Measurements from ENCODE around the gene NDP.

Gene NDP

DNA sequence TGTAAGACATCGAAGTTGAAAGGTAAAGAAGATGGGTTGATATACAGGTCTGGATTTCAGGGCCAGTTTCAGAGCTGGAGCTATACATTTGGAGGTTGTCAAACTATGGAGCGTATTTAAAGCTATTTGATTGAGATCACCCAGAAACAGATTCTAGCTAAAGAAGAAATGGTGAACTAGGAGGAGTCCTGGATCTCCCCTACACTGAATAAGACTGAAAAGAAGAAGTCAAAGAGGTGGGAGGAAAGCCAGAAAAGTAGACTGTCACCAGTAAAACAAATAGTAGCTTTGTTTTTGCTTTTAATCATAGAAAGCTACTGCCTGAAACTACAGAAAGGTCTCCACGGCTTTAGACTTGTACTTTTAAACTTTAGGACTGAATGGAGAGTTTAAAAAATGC, 5.0 kb upstream of the NDP start:
- Histone ChIP-seq H3K36me3 (ENCODE audit: control insufficient read depth in 2 of 2, insufficient read depth in 1 of 2, low read length in 2 of 2) (no peaks in the 10 kb centered on the region), H3K9me3 (ENCODE audit: control insufficient read depth, insufficient read depth, low read depth, low read length) (no peaks in the 10 kb centered on the region), H3K4me1 (ENCODE audit: control insufficient read depth, insufficient read depth, low read length) (no peaks in the 10 kb centered on the region), H3K4me3 (ENCODE audit: low read depth, low read length) (no peak overlapping the region), H3K27ac (ENCODE audit: extremely low read depth, low read depth, low read length) (no peak overlapping the region)
- TF ChIP-seq ZNF223 (tag by site-specific recombination; IDR thresholded peaks at IDR 0.05) (no peak), ZNF776 (tag by site-specific recombination; IDR thresholded peaks at IDR 0.05; ENCODE audit: borderline replicate concordance) (no peak)
- TF ChIP-seq, protein P1, sequence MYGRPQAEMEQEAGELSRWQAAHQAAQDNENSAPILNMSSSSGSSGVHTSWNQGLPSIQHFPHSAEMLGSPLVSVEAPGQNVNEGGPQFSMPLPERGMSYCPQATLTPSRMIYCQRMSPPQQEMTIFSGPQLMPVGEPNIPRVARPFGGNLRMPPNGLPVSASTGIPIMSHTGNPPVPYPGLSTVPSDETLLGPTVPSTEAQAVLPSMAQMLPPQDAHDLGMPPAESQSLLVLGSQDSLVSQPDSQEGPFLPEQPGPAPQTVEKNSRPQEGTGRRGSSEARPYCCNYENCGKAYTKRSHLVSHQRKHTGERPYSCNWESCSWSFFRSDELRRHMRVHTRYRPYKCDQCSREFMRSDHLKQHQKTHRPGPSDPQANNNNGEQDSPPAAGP (tag by site-specific recombination; IDR thresholded peaks at IDR 0.05), result no peak
- ChIA-PET CTCF (interaction anchor here (1.3 to 1.6 kb wide), 2 partner anchors 19 to 266 kb away, joined by 5 to 6 read pairs; no protein-coding TSS in a partner anchor), POLR2A (no interaction called here)

DNA sequence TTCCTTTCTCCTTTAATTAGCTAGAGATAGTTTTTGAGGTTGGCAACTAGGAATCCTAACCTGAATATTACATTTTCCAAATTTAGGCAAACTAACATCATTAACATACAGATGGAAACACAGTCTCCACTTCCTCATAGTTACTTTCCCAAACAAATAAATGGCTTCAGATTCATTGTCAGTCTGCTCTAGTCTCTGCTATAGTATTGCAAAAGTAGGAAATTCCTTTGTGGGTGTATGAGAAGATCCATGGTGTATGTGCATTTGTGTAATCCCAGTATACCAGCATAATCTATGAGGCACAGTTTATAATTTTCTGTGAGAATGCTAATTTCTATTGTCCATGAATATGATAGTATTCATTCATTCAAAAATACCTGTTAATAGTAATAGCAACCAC, 3.0 kb upstream of the NDP start:
- H3K4me1 ChIP-seq (ENCODE audit: control insufficient read depth, insufficient read depth, low read length), result no peaks in the 10 kb centered on the region
- TF ChIP-seq ZNF202 (tag by site-specific recombination; IDR thresholded peaks at IDR 0.05; ENCODE audit: borderline replicate concordance) (no peak), ZNF292 (tag by site-specific recombination; IDR thresholded peaks at IDR 0.05; ENCODE audit: borderline replicate concordance, low read depth) (no peak), ZBTB48 (tag by site-specific recombination; IDR thresholded peaks at IDR 0.05) (no peak), ZNF670 (tag by site-specific recombination; IDR thresholded peaks at IDR 0.05; ENCODE audit: low read depth) (no peak), KLF10 (tag by site-specific recombination; IDR thresholded peaks at IDR 0.05) (no peak), ZNF529 (tag by site-specific recombination; IDR thresholded peaks at IDR 0.05; ENCODE audit: insufficient replicate concordance) (no peak)
- TF ChIP-seq, protein P2, sequence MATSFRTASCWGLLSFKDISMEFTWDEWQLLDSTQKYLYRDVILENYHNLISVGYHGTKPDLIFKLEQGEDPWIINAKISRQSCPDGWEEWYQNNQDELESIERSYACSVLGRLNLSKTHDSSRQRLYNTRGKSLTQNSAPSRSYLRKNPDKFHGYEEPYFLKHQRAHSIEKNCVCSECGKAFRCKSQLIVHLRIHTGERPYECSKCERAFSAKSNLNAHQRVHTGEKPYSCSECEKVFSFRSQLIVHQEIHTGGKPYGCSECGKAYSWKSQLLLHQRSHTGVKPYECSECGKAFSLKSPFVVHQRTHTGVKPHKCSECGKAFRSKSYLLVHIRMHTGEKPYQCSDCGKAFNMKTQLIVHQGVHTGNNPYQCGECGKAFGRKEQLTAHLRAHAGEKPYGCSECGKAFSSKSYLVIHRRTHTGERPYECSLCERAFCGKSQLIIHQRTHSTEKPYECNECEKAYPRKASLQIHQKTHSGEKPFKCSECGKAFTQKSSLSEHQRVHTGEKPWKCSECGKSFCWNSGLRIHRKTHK (tag by site-specific recombination; IDR thresholded peaks at IDR 0.05), result no peak
- TF ChIP-seq, protein P3, sequence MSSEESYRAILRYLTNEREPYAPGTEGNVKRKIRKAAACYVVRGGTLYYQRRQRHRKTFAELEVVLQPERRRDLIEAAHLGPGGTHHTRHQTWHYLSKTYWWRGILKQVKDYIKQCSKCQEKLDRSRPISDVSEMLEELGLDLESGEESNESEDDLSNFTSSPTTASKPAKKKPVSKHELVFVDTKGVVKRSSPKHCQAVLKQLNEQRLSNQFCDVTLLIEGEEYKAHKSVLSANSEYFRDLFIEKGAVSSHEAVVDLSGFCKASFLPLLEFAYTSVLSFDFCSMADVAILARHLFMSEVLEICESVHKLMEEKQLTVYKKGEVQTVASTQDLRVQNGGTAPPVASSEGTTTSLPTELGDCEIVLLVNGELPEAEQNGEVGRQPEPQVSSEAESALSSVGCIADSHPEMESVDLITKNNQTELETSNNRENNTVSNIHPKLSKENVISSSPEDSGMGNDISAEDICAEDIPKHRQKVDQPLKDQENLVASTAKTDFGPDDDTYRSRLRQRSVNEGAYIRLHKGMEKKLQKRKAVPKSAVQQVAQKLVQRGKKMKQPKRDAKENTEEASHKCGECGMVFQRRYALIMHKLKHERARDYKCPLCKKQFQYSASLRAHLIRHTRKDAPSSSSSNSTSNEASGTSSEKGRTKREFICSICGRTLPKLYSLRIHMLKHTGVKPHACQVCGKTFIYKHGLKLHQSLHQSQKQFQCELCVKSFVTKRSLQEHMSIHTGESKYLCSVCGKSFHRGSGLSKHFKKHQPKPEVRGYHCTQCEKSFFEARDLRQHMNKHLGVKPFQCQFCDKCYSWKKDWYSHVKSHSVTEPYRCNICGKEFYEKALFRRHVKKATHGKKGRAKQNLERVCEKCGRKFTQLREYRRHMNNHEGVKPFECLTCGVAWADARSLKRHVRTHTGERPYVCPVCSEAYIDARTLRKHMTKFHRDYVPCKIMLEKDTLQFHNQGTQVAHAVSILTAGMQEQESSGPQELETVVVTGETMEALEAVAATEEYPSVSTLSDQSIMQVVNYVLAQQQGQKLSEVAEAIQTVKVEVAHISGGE (tag by site-specific recombination; conservative IDR thresholded peaks at IDR 0.05; ENCODE audit: low read depth), result no peak
- ChIA-PET CTCF (no interaction called here), POLR2A (no interaction called here)
- H3K36me3 ChIP-seq (ENCODE audit: control insufficient read depth in 2 of 2, insufficient read depth in 1 of 2, low read length in 2 of 2), result no peaks in the 10 kb centered on the region
- no peak overlapping the region for H3K4me3 ChIP-seq (ENCODE audit: low read depth, low read length)
- no peak overlapping the region for H3K27ac ChIP-seq (ENCODE audit: extremely low read depth, low read depth, low read length)
- H3K9me3 ChIP-seq (ENCODE audit: control insufficient read depth, insufficient read depth, low read depth, low read length), result no peaks in the 10 kb centered on the region

DNA sequence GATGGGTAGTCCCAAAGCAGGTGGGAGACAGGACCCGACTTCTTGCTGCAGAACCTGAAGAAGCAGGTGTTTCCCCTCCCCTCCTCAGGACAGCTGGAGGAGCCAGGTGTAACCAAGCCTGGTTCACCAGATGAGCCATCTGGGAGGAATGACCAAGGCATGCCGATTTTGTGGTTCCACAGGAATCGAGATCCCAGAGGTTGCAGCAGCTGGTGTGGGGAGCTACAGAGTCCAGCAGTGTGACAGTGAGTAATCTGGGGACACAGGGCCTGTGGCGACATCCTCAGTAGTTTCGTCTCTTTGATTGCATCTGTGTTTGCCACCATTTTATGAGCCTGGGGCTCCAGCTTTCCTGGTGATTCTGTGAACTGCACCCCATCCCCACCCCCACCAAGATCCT, 2.6 kb upstream of the NDP start:
- Histone ChIP-seq H3K27ac (ENCODE audit: extremely low read depth, low read depth, low read length) (no peak overlapping the region), H3K36me3 (ENCODE audit: control insufficient read depth in 2 of 2, insufficient read depth in 1 of 2, low read length in 2 of 2) (no peaks in the 10 kb centered on the region), H3K4me1 (ENCODE audit: control insufficient read depth, insufficient read depth, low read length) (no peaks in the 10 kb centered on the region), H3K9me3 (ENCODE audit: control insufficient read depth, insufficient read depth, low read depth, low read length) (no peaks in the 10 kb centered on the region), H3K4me3 (ENCODE audit: low read depth, low read length) (no peak overlapping the region)
- ChIA-PET POLR2A (no interaction called here), CTCF (no interaction called here)
- no peak for TF ChIP-seq ZXDB (tag by site-specific recombination; IDR thresholded peaks at IDR 0.05)
- no peak for TF ChIP-seq SP2 (tag by site-specific recombination; IDR thresholded peaks at IDR 0.05)
- TF ChIP-seq ZNF404 (tag by site-specific recombination; IDR thresholded peaks at IDR 0.05), result no peak
- no peak for TF ChIP-seq ZFP37 (tag by site-specific recombination; IDR thresholded peaks at IDR 0.05)
- no peak for TF ChIP-seq ZNF10 (tag by site-specific recombination; IDR thresholded peaks at IDR 0.05)
